Trophoblast cell (in vitro differentiated cells and primary cell): ENCODE data around the gene SLC9B1.

Experiments
- DNase-seq, 2 donors: peaks; one replicate each; pipeline ENCODE4 v3.0.0-alpha.2; 2016
- H2AFZ ChIP-seq: 2 replicates; pipeline ENCODE4 v1.6.1; 2013; ENCODE audit warnings: low read length, moderate library complexity, mild to moderate bottlenecking; ENCODE audit not compliant: insufficient read depth, poor library complexity
- H2AK5ac ChIP-seq: 2 replicates; pipeline ENCODE4 v1.6.1; 2013; ENCODE audit warnings: mild to moderate bottlenecking, low read length
- H2BK120ac ChIP-seq: 2 replicates; pipeline ENCODE4 v1.6.1; 2013; ENCODE audit warnings: low read length, mild to moderate bottlenecking, moderate library complexity; ENCODE audit not compliant: insufficient read depth, poor library complexity
- H2BK12ac ChIP-seq: 2 replicates; pipeline ENCODE4 v1.6.1; 2013; ENCODE audit warnings: mild to moderate bottlenecking, low read length, moderate library complexity
- H2BK5ac ChIP-seq: 2 replicates; pipeline ENCODE4 v1.6.1; 2013; ENCODE audit warnings: low read length, low read depth, moderate library complexity, mild to moderate bottlenecking; ENCODE audit not compliant: poor library complexity
- H3K14ac ChIP-seq: 2 replicates; pipeline ENCODE4 v1.6.1; 2013; ENCODE audit warnings: mild to moderate bottlenecking, low read length
- H3K18ac ChIP-seq: 2 replicates; pipeline ENCODE4 v1.6.1; 2013; ENCODE audit warnings: mild to moderate bottlenecking, low read length
- H3K23ac ChIP-seq: 2 replicates; pipeline ENCODE4 v1.6.1; 2013; ENCODE audit warnings: low read length
- H3K27ac ChIP-seq: 2 replicates; pipeline ENCODE4 v1.5.1; 2013; ENCODE audit warnings: low read depth, mild to moderate bottlenecking, inconsistent platforms, low read length, moderate library complexity
- H3K27me3 ChIP-seq: 2 replicates; pipeline ENCODE4 v1.6.1; 2013; ENCODE audit warnings: inconsistent platforms, mild to moderate bottlenecking, low read length, moderate library complexity; ENCODE audit not compliant: insufficient read depth
- H3K36me3 ChIP-seq, 2 experiments: 1 replicate in 1 of 2; 2 replicates in 1 of 2; pipeline ENCODE4 v1.6.1; 2013; ENCODE audit warnings: low read length in 2 of 2, mild to moderate bottlenecking in 2 of 2, moderate library complexity in 1 of 2; ENCODE audit not compliant: insufficient read depth in 2 of 2, control insufficient read depth in 1 of 2
- H3K4ac ChIP-seq: 2 replicates; pipeline ENCODE4 v1.6.1; 2013; ENCODE audit warnings: low read depth, mild to moderate bottlenecking, low read length, moderate library complexity
- H3K4me1 ChIP-seq, 2 experiments: 1 replicate in 1 of 2; 2 replicates in 1 of 2; pipeline ENCODE4 v1.6.1; 2013; ENCODE audit warnings: low read length in 2 of 2, mild to moderate bottlenecking in 2 of 2, moderate library complexity in 1 of 2; ENCODE audit not compliant: insufficient read depth in 2 of 2, control insufficient read depth in 1 of 2
- H3K4me2 ChIP-seq: 2 replicates; pipeline ENCODE4 v1.6.1; 2013; ENCODE audit warnings: inconsistent platforms, mild to moderate bottlenecking, low read length, moderate library complexity
- H3K4me3 ChIP-seq: 2 replicates; pipeline ENCODE4 v1.5.1; 2013; ENCODE audit warnings: mild to moderate bottlenecking, low read depth, low read length, inconsistent platforms
- H3K79me1 ChIP-seq: one replicate; pipeline ENCODE4 v1.6.1; 2013; ENCODE audit warnings: low read length
- H3K79me2 ChIP-seq: 2 replicates; pipeline ENCODE4 v1.6.1; 2013; ENCODE audit warnings: low read length, mild to moderate bottlenecking; ENCODE audit not compliant: control insufficient read depth, insufficient read depth, poor library complexity
- H3K9ac ChIP-seq: 2 replicates; pipeline ENCODE4 v1.6.1; 2013; ENCODE audit warnings: mild to moderate bottlenecking, low read length
- H3K9me3 ChIP-seq: 2 replicates; pipeline ENCODE4 v1.6.1; 2013; ENCODE audit warnings: low read depth, mild to moderate bottlenecking, control low read depth, inconsistent platforms, low read length; ENCODE audit not compliant: insufficient read depth
- H4K12ac ChIP-seq: 2 replicates; pipeline ENCODE4 v1.6.1; 2013; ENCODE audit warnings: low read depth, mild to moderate bottlenecking, low read length, moderate library complexity
- H4K8ac ChIP-seq: 2 replicates; pipeline ENCODE4 v1.6.1; 2013; ENCODE audit warnings: low read depth, mild to moderate bottlenecking, low read length, moderate library complexity
- H4K91ac ChIP-seq: one replicate; pipeline ENCODE4 v1.6.1; 2013; ENCODE audit warnings: low read depth, mild to moderate bottlenecking, low read length, moderate library complexity
- WGBS: extraction: QIAGEN DNeasy Blood & Tissue Kit; methylation state at CpG from one replicate; pipeline ENCODE4 v1.1.7; 2013; ENCODE audit warnings: missing lambda C conversion rate; ENCODE audit not compliant: insufficient read length, insufficient coverage; ENCODE audit errors: extremely low coverage; 5-methylcytosine and 5-hydroxymethylcytosine counted together

Gene SLC9B1

GRCh38 chr4:103021120-103021519 is 1.6 kb upstream of the SLC9B1 start:
- H3K79me1 ChIP-seq: no peaks in the 10 kb centered on the region
- WGBS: no CpG with 5 or more reads among the region's 2 CpGs
- no peak overlapping the region for H2AK5ac ChIP-seq
- H4K91ac ChIP-seq: no peak overlapping the region
- H3K36me3 ChIP-seq: no peaks in the 10 kb centered on the region
- no peak overlapping the region for H3K4me2 ChIP-seq
- H3K23ac ChIP-seq: no peak overlapping the region
- DNase-seq: no peak
- no peak overlapping the region for H2BK5ac ChIP-seq
- no peaks in the 10 kb centered on the region for H3K9me3 ChIP-seq
- H3K9ac ChIP-seq: no peak overlapping the region
- peaks cover 0 to 7% of the 10 kb centered on the region in 2 experiments for H3K4me1 ChIP-seq
- no peaks in the 10 kb centered on the region for H3K27me3 ChIP-seq
- H2BK120ac ChIP-seq: no peak overlapping the region
- no peak overlapping the region for H4K12ac ChIP-seq
- H2AFZ ChIP-seq: no peak overlapping the region
- H3K4me3 ChIP-seq: no peak overlapping the region
- no peak overlapping the region for H2BK12ac ChIP-seq
- H3K4ac ChIP-seq: no peak overlapping the region
- no peak overlapping the region for H3K18ac ChIP-seq
- no peaks in the 10 kb centered on the region for H3K79me2 ChIP-seq
- no peak overlapping the region for H3K27ac ChIP-seq
- no peak overlapping the region for H4K8ac ChIP-seq
- H3K14ac ChIP-seq: no peak overlapping the region

- Histone ChIP-seq H4K91ac (no peak overlapping the region), H3K18ac (no peak overlapping the region), H3K9ac (no peak overlapping the region), H3K4me3 (no peak overlapping the region), H3K4ac (no peak overlapping the region), H3K14ac (no peak overlapping the region), H2BK120ac (no peak overlapping the region), H3K23ac (no peak overlapping the region), H3K4me2 (peak overlapping the region; percentile 76), H2AK5ac (no peak overlapping the region), H2AFZ (no peak overlapping the region), H2BK5ac (no peak overlapping the region), H4K12ac (no peak overlapping the region), H3K27me3 (no peaks in the 10 kb centered on the region), H4K8ac (peak overlapping the region; percentile 31), H2BK12ac (no peak overlapping the region), H3K4me1 (peaks cover 0 to 7% of the 10 kb centered on the region in 2 experiments), H3K36me3 (no peaks in the 10 kb centered on the region), H3K79me2 (no peaks in the 10 kb centered on the region), H3K79me1 (no peaks in the 10 kb centered on the region), H3K9me3 (no peaks in the 10 kb centered on the region), H3K27ac (peak overlapping the region; percentile 41)
- WGBS: no CpG with 5 or more reads among the region's 8 CpGs
- no peak for DNase-seq
Observed at GRCh38 chr4:103018391-103019307, 856 bp downstream of the SLC9B1 start.

- no peak overlapping the region for H3K23ac ChIP-seq
- H3K4me2 ChIP-seq: no peak overlapping the region
- H3K79me1 ChIP-seq: no peaks in the 10 kb centered on the region
- H4K91ac ChIP-seq: no peak overlapping the region
- no peaks in the 10 kb centered on the region for H3K27me3 ChIP-seq
- H2AK5ac ChIP-seq: no peak overlapping the region
- no peaks in the 10 kb centered on the region for H3K9me3 ChIP-seq
- DNase-seq: no peak
- no peak overlapping the region for H2BK120ac ChIP-seq
- no peak overlapping the region for H4K8ac ChIP-seq
- no peak overlapping the region for H2AFZ ChIP-seq
- no peak overlapping the region for H3K9ac ChIP-seq
- H3K4me3 ChIP-seq: no peak overlapping the region
- no peak overlapping the region for H2BK12ac ChIP-seq
- no peak overlapping the region for H2BK5ac ChIP-seq
- H3K4ac ChIP-seq: no peak overlapping the region
- no peak overlapping the region for H4K12ac ChIP-seq
- H3K18ac ChIP-seq: no peak overlapping the region
- H3K79me2 ChIP-seq: no peaks in the 10 kb centered on the region
- peaks cover 0 to 2% of the 10 kb centered on the region in 2 experiments for H3K4me1 ChIP-seq
- no peak overlapping the region for H3K27ac ChIP-seq
- H3K14ac ChIP-seq: no peak overlapping the region
- no peaks in the 10 kb centered on the region for H3K36me3 ChIP-seq
Observed at GRCh38 chr4:103012551-103012950, 7.0 kb downstream of the SLC9B1 start.

GRCh38 chr4:103012060-103012459 is 7.4 kb downstream of the SLC9B1 start:
- Histone ChIP-seq H3K27ac (no peak overlapping the region), H4K12ac (no peak overlapping the region), H3K9ac (no peak overlapping the region), H3K4me1 (peaks cover 0 to 2% of the 10 kb centered on the region in 2 experiments), H3K79me2 (no peaks in the 10 kb centered on the region), H3K4ac (no peak overlapping the region), H3K79me1 (no peaks in the 10 kb centered on the region), H3K23ac (no peak overlapping the region), H2AFZ (no peak overlapping the region), H3K4me2 (no peak overlapping the region), H3K14ac (no peak overlapping the region), H2AK5ac (no peak overlapping the region), H4K91ac (no peak overlapping the region), H3K27me3 (no peaks in the 10 kb centered on the region), H2BK120ac (no peak overlapping the region), H3K18ac (no peak overlapping the region), H2BK12ac (no peak overlapping the region), H4K8ac (no peak overlapping the region), H2BK5ac (no peak overlapping the region), H3K4me3 (no peak overlapping the region), H3K36me3 (no peaks in the 10 kb centered on the region), H3K9me3 (no peaks in the 10 kb centered on the region)
- no CpG with 5 or more reads among the region's 1 CpG for WGBS
- no peak for DNase-seq
